GM18502 (cell line): ENCODE data around the gene ALPK1.

ENCODE experiments used
- ATAC-seq: cut with Tn5 transposase; IDR thresholded peaks from one replicate; pipeline ENCODE4 v1.9.1; 2021; ENCODE audit warnings: mild to moderate bottlenecking; ENCODE audit not compliant: unreplicated experiment, poor library complexity

The ALPK1 gene

DNA sequence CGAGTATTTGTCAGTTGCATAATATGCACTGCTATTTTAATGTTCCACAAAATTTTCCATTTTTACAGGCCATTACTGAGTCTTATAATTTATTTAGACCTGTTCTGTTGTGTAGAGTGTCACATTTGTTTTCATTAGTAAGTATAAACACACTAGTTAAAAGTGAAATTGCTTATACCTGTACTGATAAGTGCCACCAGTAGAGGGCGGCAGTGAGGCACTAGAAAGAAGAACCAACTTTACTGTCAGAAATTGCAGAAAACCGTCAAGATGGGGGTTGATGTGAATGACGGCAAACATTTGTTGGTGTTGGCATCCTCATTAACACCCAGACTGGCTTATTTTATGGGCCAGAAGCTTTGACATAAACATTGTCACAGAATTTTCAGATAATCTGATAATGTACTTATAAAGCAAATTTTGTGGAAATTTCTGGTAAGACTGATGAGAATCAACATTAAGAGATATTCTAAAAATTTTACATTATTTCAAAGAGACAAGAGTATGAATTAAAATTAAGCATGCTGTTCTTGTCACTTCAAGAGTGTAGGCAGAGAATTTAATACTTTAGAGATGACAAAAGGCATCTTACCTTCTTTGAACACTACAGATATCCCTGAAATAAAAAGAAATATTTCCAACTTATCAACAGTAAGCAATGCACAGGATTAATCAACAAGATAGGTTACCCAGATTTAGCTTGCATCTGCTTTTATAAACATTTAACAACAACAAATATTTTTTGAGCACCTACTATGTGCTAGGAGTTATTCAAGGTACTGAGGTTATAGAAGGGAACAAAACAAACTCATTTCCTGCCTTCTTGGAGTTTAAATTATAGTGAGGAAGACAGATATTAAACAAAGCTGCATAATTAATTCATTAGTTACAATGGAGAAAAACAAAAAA, 24.9 kb downstream of the ALPK1 start:
- ATAC-seq: no peak

DNA sequence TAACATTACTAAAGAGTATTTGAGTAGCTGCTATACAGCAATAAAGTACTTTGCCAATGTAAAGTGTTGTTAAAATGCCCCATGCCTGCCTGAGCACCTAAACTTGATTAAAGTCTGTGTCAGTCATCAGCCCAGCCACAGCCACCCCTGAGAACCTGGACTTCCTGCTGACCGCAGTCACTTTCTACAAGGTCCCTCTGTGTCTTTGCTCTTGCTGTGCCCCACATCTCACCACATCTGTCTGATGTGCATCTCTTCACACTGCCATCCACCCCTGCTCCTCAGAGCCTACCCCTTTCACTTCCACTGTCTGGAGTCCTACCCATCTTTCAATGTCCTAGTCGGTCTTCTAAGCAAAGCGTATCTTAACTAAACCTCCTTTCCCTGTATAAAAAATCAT, 25.7 kb downstream of the ALPK1 start:
- ATAC-seq: no peak

DNA sequence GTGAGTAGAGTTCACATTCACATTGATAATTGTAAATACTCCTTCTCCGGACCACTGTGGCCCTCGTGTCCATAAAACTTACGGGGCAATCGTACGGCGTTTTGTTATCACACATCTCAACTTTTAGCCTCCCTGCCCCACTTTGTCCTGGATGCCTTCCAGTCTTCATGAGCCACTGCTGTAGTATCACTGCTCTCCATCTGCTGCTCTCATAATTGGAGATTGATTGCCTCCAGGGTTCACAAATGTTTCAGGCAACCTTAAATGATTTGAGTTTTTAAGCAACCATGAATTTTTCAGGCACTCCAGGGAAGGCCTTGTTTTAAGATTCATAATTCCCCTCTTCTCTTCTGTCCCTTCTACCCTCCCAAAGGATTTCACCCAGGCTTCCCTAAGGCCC, 28.4 kb downstream of the ALPK1 start:
- ATAC-seq: no peak

DNA sequence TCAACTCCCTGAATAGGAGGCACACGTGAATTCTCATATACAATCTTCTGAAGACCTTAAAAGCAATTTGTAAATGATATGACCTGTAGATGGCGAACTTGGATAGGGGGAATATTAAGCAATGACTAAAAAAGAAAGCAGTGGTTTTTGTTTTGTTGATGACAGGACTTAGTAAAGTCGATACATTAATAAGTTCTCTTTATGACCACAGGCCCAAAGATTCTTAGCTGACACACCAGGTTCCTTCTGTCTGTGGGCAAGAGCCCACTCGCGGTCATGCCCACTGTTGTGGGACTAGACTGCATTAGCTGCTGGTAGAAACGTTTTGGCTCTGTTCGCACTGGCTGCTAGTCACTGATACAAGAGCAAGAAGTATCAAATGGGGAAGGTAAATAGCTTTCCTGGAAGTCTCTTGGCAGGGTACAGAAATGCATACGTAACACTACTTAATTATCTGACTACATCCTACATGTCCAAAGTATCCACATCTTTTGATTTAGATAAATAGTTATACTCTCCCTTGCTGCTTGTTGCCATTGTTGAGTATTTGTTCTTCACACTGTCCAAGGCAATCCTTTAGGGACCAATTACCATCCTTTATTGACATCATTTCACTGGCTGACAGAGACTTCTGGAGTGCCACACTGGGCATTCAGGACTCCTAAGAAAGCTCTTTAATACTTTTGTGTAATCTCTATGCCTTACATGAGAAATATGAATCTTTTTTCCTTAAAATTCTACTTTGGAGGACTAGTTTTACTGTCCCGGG, 31.0 kb downstream of the ALPK1 start:
- ATAC-seq: peak; percentile 86

- no peak for ATAC-seq
Observed at GRCh38 chr4:112328734-112329130, 31.6 kb downstream of the ALPK1 start.

- no peak for ATAC-seq
Observed at GRCh38 chr4:112329672-112330375, 32.7 kb downstream of the ALPK1 start.

DNA sequence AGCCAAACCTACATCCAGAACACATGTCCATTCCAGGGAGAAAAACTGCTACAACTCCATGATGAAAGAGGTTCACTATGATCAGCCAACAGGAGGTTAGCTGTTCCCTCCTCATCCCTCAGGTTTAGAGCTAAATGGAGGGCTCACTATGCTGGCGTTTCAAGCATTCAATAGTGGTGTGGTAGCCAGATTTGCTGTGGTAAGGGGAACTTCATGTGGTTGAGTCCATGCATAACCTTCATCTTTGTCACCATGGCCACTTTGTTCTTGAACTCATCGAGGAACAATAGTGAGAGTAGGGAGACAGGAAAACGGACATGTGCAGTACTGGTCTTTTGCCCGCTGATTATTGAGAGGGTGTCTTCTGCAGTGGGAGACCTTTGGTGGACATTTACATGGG, 33.8 kb downstream of the ALPK1 start:
- no peak for ATAC-seq

GRCh38 chr4:112332398-112332797, 35.2 kb downstream of the ALPK1 start:
- no peak for ATAC-seq

- no peak for ATAC-seq
Observed at GRCh38 chr4:112340023-112340422, 42.9 kb downstream of the ALPK1 start.

- ATAC-seq: no peak
Observed at GRCh38 chr4:112341033-112341432, 43.9 kb downstream of the ALPK1 start.

- ATAC-seq: no peak
Observed at GRCh38 chr4:112343330-112344080, 46.3 kb downstream of the ALPK1 start.

DNA sequence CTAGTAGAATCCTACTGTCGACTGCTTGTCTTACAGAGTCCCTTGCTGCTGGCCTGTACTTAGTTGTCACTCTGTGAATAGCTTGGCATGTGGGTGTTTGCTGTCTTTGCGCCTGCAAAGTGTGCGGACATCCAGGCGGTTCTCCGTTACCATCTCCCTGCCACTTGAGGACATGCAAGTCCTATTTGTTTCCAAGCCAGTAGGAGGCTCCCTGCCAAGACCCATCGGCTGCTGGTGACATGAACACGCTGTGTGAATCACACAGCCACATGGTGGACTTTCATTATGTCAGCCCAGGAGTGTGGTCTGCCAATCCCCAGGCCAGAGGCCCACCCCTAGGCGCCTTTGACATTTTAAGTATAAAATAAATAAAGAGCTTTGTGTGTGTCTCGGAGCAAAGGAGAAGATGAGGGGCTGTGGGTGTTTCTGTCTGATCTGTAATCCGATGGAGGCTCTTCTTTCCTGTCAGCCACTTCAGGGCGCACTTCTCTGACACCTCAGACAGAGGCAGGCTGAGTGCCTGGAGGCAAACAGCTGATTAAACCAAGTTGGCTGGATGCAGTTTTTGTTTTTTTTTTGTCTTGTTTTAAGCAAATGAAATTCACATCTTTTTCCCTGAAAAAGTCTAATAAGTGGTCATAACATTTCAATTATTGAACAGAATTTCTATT, 51.5 kb downstream of the ALPK1 start:
- no peak for ATAC-seq

DNA sequence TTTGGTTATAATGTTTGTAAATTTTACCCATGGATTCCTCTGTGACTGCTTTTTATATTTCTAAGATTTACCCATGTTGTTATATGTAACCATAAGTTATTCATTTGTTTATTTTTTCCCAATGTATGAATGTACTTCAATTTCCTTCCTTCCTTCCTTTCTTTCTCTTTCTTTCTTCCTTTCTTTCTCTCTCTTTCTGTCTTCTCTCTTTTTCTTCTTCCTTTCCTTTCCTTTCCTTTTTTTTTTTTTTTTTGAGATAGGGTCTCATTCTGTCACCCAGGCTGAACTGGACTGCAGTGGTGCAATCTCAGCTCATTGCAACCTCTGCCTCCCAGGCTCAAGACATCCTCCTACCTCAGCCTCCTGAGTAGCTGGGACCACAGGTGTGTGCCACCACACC, 55.6 kb downstream of the ALPK1 start:
- no peak for ATAC-seq

DNA sequence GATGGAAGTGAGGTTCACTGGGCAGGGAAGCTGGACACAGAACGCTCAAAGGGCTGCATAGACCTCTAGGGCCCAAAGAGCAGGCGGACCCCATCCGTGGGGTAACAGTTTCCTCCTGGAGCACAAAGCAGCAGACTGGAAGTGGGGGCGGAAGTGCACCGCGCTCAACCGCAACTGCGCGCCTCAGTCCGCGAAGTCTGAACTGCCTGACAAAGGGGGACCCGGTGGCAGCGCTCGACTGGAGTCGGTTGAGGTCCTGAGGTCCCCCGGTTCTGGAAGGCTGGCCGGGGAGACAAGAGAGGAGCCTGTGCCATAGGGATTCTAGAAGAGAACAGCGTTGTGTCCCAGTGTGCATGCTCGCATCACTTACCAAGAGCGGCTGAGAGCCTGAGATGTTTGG, 58.5 kb downstream of the ALPK1 start:
- ATAC-seq: no peak

GRCh38 chr4:112357453-112357852, 60.3 kb downstream of the ALPK1 start:
- ATAC-seq: no peak

- ATAC-seq: no peak
Observed at GRCh38 chr4:112357897-112358296, 60.7 kb downstream of the ALPK1 start.

- ATAC-seq: no peak
Observed at GRCh38 chr4:112358415-112358814, 61.2 kb downstream of the ALPK1 start.

- no peak for ATAC-seq
Observed at GRCh38 chr4:112358952-112359749, 62.0 kb downstream of the ALPK1 start.
